C4-2B (cell line): ENCODE measurements around the gene CD81.

Source experiments
- H3K27ac ChIP-seq: fragments of 450-650 bp; 2 replicates; pipeline ENCODE4 v1.5.1; 2017
- CTCF ChIP-seq: fragments of 450-650 bp; conservative IDR thresholded peaks from 2 replicates; pipeline ENCODE4 v1.5.1; 2017; ENCODE audit warnings: mild to moderate bottlenecking
- ZFX ChIP-seq: fragments of 450-650 bp; IDR thresholded peaks from 2 replicates; pipeline ENCODE4 v1.6.1; 2017

The CD81 gene

DNA sequence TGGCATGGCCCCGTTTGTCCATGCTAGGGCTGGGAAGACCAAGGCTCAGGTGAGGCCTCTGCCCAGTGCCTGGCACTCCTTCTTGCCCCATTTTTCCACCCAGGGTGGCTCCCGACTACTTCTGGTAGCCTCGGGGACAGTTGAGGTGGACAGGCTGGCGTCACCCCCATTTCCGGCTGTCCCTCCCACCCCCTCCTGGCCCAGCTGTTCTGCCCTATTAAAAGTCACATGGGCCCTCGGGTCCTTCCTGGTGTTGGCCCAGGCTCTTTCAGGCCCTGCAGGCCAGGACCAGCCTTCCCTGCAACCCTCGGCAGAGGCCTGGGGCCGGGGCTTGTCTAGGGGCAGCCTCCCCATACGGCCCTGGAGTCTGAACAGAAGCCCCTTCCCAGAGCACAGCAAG is 9.5 kb downstream of the CD81 start:
- TF ChIP-seq ZFX (no peak), CTCF (no peak)
- H3K27ac ChIP-seq, result no peak overlapping the region

GRCh38 chr11:2387266-2387987 is 10.3 kb downstream of the CD81 start:
- no peak overlapping the region for H3K27ac ChIP-seq
- TF ChIP-seq CTCF, result no peak
- TF ChIP-seq ZFX, result no peak

DNA sequence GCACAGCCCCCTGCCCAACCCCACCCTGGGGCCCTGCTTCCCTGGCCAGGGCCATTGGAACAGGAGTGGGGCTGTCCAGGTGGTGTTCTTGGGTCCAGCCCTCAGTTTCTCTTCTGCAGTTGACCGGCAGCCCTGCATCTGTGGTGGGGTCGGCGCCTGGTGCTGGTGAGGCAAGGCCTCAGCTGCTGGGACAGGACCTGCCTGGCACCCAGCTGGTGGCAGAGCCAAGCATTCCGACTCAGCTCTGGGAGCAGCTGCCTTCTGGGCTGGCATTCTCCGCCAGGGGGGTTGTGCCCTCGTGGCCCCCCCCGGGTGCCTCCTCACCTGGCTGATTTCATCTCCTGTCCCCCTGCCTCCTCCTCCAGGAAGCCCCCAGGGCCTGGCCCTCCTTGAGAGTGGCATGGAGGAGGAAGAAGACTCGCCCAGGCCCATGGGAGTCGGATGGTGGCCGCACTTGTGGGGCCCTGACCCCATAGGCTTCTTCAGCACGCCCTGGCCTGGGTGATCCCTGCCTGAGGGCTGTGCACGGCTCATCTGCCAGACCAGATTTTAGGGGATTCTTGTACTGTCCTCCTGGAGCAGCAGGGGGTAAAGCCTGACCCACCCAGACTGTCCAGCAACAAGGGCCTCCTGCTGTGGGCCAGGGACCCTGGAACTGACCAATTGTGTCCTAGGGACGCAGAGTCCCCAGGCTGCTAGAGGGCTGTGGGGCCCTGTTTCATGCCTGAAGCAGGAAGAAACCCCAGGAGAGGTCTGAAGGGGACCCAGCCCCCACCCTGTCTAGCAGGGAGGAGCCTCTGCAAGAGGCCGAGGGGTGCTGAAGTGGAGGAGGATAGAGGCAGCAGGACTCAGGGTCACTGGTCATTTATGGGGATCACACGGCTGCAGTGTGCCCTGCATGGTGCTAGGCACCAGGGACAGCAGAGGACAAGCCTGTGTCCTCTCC is 11.6 kb downstream of the CD81 start:
- TF ChIP-seq CTCF (no peak), ZFX (no peak)
- H3K27ac ChIP-seq, result no peak overlapping the region

- TF ChIP-seq ZFX, result no peak
- TF ChIP-seq CTCF, result no peak
- H3K27ac ChIP-seq, result no peak overlapping the region
Observed at GRCh38 chr11:2389377-2390026, 12.4 kb downstream of the CD81 start.

- no peak overlapping the region for H3K27ac ChIP-seq
- TF ChIP-seq ZFX (no peak), CTCF (no peak)
Observed at GRCh38 chr11:2390091-2390724, 13.1 kb downstream of the CD81 start.

- no peak for TF ChIP-seq CTCF
- no peak for TF ChIP-seq ZFX
- H3K27ac ChIP-seq, result no peak overlapping the region
Observed at GRCh38 chr11:2390725-2391151, 13.6 kb downstream of the CD81 start.
